GM19351 (cell line): ENCODE data around the gene SNN.

Source experiments
- ATAC-seq: cut with Tn5 transposase; IDR thresholded peaks from one replicate; pipeline ENCODE4 v1.9.1; 2021; ENCODE audit warnings: mild to moderate bottlenecking, moderate library complexity; ENCODE audit not compliant: unreplicated experiment

SNN gene

DNA sequence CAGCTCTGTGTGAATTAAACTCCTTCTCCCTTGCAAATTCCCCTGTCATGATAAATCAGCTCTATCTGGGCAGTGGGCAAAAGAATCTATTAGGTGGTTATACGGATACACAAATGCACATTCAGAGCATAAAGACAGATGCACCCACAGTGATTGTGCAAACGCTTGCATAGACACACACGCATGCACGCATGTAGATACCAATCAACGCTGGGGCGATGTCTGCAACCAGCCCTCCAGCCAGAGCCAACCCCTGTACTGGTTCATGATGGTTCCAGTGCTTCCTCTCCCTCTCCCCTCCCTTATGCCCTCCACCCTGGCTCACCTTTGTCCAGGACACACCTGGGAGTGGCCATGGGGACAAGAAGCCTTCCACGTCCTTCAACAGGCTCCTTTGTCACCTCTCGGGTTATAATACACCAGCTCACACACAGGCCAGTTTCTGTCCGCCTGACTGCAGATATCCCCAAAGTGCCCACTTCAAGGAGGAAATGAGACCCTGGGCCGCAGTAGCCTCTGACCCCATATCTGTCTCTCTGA lies 33.1 kb upstream of the SNN start:
- no peak for ATAC-seq

DNA sequence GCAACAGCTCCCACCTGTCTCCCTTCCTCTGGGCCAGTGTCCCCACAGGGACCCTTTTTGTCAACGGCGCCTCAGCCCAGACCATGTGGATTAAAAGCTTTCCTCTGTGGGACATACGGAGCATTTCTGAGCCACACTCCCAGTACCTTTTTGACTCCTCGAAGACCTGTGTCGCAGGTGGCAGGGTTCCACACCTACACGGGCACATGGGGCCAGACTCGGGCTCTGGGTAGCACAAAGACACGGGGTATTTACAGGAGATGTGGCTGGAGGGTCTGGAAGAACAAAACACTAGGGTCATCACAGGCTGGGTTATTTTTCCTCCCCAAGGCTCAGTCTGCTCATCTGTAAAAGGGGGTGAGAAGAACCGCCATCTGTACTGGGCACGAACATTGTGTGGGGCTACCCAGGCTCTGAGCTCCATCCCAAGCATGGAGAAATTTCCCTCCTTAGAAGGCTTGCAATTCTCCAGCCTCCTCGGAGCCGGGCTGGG lies 32.5 kb upstream of the SNN start:
- no peak for ATAC-seq

GRCh38 chr16:11636172-11636721 lies 32.0 kb upstream of the SNN start:
- ATAC-seq, result no peak

DNA sequence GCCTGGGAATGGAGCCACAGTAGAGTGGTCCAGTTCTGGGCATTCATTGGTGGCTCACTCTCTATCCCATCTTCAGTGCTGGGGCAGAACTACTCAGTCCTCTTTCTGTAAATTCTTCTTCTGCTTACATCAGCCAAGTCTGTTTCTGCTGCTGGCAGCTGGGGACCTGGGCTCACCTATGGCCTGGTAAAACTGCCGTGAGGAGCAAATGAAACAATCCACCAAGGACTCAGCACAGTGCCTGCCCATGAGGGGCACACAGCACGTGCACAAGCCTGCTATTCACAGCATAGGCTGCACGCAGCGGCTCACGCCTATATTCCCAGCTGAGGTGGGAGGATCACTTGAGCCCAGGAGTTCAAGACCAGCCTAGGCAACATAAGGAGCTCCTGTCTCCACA lies 30.9 kb upstream of the SNN start:
- ATAC-seq, result no peak

GRCh38 chr16:11638140-11638539 lies 30.1 kb upstream of the SNN start:
- ATAC-seq, result no peak

DNA sequence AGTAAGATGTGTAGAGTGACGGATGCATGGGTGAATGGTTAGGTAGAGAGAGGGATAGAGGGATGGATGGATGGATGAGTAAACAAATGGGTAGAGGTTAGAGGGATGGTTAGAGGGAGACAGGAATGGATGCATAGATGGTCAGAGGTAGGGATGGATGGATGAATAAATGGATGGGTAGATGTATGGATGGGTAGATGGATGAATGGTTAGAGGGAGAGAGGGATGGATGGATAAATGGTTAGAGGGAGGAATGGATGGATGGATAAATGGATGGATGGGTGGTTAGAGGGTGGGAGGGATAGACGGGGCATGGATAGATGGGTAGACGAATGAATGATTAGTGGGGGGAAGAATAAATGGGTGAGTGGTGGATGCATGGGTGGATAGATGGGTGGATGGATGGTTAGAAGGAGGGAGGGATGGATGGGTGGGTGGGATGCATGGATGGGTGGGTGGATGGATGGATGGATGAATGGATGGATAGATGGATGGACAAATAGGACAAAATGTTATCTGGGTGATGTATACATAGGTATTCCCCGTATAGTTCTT lies 29.2 kb upstream of the SNN start:
- ATAC-seq, result no peak

DNA sequence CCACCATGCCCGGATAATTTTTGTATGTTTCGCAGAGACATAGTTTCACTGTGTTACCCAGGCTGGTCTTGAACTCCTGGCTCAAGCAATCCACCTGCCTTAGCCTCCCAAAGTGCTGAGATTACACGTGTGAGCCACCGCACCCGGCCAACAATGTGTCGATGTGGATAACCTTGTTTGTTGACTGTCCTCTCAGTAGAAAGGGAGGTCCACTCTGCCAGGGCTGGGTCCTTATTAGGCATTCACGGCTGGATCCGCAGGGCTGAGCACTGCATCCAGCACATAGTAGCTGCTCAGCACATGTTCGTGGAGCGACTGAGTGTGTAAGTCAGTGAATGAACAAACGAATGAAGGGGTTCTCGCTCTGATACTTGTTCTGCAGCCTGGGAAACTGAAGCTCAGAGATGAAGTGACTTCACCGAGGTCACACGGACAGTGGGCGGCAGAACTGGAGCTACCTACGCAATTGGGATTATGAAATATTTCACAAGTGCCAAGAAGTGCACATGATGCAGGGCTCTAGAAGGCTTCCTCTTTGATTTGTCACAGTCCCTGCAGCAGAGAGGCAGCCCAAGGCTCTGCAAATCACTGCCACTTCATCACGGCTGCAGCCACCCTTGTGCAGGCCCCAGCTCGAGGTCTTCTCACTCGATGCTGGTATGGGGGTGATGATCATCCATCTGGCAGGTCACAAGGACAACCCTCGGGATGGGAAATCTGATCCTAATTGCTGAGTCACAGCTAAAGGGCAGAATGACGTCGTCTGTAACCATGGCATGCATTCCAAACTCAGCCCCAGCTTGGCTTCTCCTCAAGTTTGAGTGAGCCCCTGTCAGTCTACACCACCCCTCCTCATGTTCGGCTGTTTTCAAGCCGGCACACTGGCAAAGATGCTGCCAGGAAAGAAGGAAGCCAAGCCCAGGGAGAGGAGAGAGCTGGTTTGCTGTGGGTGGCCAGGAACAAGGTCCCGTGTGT lies 28.0 kb upstream of the SNN start:
- ATAC-seq, result no peak

DNA sequence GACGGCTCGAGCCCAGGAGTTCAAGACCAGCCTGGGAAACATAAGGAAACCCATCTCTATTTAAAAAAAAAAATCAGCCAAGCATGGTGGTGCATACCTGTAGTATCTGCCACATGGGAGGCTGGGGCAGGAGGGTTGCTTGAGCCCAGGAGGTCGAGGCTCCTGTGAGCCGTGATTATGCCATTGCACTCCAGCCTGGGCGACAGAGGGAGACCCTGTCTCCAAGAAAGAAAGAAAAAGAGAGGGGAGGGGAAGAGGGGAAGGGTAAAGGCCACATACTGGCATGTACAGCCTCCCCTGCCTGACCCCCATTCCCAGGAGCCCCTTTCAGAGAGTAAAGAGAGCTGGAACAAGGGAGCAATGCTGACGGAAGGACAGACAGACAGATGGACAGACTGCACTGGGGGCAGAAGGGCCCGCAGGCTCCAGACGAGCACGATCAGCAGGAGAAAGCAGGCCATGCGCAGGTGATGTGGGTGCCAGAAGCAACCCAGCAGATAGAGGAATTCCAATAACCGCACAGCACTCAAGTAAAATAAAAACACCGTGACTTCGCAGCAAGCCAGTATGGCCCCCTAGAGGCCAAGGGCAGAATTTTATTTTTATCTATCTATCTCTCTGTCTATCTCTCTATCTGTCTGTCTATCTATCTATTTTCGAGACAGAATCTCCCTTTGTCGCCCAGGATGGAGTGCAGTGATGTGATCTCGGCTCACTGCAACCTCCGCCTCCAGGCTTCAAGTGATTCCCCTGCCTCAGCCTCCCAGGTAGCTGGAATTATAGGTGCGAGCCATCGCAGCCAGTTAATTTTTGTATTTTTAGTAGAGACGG lies 27.1 kb upstream of the SNN start:
- ATAC-seq, result no peak

DNA sequence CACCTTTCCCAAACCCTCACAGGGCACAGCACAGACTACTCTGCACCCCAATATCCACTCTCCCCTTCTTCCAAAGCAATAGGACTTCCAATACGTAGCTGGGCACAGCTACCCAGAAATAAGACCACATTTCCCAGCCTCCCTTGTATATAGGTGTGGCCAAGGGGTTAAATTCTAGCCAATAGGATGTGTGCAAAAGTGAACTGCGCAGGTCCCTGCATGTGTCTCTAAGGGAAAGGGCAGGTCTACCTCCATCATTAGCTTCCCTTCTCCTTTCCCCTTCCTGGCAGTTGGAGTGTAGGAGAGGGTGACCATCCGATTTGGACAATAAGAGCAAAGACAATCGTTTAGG lies 25.5 kb upstream of the SNN start:
- ATAC-seq, result no peak

- no peak for ATAC-seq
Observed at GRCh38 chr16:11649276-11649675, 19.0 kb upstream of the SNN start.

DNA sequence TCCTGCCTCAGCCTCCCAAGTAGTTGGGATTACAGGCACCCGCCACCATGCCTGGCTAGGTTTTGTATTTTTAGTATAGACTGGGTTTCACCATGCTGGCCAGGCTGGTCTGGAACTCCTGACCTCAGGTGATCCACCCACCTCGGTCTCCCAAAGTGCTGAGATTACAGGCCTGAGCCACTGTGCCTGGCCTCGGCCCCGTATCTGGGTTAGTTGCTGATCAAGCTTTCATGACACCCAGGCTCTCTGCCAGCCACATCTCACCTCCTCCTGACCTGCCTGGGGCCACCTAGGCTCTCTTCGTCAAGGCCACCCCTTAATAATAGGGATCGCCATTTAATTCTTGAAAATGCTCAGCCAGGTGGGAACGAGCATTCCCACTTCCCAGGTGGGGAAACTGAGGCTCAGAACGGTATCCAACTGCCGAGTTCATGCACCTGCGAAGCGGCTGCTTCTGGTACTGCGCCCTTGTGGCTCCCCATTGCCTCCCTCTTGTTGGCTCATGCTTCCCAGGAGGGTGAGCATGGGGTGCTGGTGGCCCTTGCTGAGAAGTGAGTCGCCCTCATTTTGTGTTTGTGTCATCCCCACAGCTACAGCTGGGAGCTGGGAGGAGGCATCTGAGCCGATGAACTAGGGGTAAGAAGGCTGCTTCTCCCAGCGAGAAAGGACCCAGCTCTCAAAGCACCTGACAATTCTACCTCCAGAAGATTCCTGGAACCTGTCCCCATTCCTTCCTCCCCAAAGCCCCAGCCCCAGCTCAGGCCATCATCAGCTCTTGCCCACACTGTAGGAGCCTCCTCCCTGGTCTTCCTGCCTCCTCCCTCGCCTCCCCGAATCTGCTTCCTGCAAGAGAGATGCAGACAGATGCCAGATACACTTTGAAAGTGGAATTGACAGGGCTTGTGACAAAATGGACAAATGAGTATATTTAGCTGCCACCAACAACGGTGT lies 17.3 kb upstream of the SNN start:
- ATAC-seq, result no peak

GRCh38 chr16:11651796-11652195 lies 16.5 kb upstream of the SNN start:
- no peak for ATAC-seq

DNA sequence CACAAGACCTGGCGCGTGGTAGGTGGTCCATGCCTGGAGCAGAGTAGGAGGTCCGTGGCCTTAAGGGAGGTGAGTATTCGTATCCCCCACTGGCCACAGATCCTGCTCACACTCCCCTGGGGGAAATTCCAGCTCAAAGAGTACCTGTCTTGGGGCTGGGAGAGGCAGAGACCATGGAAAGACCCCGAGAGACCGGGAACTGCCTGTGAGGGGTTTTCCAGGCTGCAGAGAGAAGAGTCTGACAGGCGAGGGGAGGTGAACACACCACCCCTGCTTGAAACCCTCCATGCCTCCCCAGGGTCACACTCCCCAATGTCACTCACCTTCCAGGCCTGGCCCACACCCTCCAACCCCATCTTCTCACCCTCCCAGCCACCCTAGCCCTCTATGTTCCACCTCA lies 12.6 kb upstream of the SNN start:
- no peak for ATAC-seq

DNA sequence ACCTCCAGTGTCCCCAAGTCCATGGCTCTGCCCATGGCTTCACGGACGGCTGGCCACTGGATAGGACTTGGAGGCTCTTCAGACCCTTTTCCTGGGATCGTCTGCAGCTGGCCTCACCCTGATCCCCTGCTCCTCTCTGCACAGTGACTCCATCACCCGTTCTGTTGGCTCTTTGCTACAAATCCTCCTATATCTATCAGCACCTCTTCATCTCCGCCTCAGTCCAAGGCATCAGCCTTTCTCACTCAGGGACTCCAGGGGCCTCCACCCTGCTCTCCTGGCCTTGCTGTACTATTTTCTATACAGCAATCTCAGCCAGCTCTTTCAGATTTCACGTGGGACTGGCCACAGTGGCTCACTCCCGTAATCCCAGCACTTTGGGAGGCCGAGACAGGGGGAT lies 10.7 kb upstream of the SNN start:
- no peak for ATAC-seq

GRCh38 chr16:11658896-11659708 lies 9.2 kb upstream of the SNN start:
- no peak for ATAC-seq

GRCh38 chr16:11660565-11660964 lies 7.7 kb upstream of the SNN start:
- ATAC-seq, result no peak

DNA sequence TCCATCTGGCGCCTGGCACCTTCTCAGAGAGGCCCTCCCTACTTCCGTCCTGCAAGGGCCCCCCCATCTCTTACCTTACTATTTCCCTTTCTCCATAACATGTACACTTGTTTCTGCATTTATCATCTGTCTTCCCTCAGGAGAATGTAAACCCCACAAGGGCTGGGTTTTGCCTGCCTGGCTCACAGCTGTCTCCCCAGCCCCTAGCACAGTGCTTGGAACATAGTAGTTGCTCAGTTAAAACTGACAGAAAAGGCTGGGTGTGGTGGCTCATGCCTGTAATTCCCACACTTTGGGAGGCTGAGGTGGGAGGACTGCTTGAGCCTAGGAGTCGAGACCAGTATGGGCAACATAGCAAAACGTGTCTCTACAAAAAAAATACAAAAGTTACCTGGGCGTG lies 5.7 kb upstream of the SNN start:
- ATAC-seq, result no peak

DNA sequence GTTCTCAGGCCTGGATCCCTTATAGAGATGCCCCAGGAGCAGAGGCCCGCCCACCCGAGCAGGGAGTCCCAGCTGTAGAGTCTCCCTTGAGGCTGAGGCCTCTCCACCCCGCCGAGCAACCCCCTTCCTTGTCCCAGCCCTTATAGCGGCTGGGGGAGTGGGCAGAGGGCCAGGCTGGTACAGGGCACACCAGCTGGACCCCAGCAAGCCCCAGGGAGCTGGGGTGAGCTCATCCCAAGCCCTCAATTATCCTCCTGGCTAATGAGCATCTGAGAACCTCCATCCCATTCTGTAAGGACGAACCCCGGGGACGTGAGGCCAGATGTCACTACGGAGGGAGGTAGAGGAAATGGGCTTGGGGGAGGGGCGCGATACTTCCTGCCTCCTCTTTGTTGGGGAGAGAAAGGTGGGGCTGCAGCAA lies 3.2 kb upstream of the SNN start:
- no peak for ATAC-seq
